Heart left ventricle (tissue), 16 donors: Measurements from ENCODE around the gene MORN5. TPM values are rescaled to one million over a fixed set of nuclear protein-coding genes. Genes with fewer than 3 reads are reported as not detected.

ENCODE experiments used
- ATAC-seq, 4 donors: fragments of 200-7000 bp; cut with Tn5 transposase; one replicate each; pipeline ENCODE4 v1.9.1; 2020 to 2022; ENCODE audit warnings: moderate library complexity in 4 of 4, mild to moderate bottlenecking in 3 of 4, moderate number of reproducible peaks in 1 of 4
- DNase-seq, 5 donors: peaks; one replicate each; pipeline ENCODE4 v3.0.0-alpha.2; 2020
- H3K27ac ChIP-seq, 12 donors: fragments of 200-600 bp; sonication (generic) in 4 of 12; one replicate each; pipeline versions ENCODE4 v1.5.0 to v1.8.0; 2016 to 2022; ENCODE audit warnings: mild to moderate bottlenecking in 2 of 12
- H3K27me3 ChIP-seq, 9 donors: fragments of 200-600 bp; sonication (generic) in 2 of 9; one replicate each; pipeline versions ENCODE4 v1.5.1 to v1.8.0; 2016 to 2022; ENCODE audit warnings: mild to moderate bottlenecking in 3 of 9
- H3K36me3 ChIP-seq, 9 donors: fragments of 200-600 bp; sonication (generic) in 2 of 9; one replicate each; pipeline versions ENCODE4 v1.5.0 to v1.8.0; 2018 to 2022; ENCODE audit warnings: mild to moderate bottlenecking in 2 of 9
- H3K4me1 ChIP-seq, 12 donors: fragments of 200-600 bp; sonication (generic) in 4 of 12; one replicate each; pipeline versions ENCODE4 v1.5.0 to v1.8.0; 2016 to 2022; ENCODE audit warnings: mild to moderate bottlenecking in 3 of 12
- H3K4me3 ChIP-seq, 12 donors: fragments of 200-600 bp; sonication (generic) in 4 of 12; one replicate each; pipeline versions ENCODE4 v1.5.0 to v1.8.0; 2017 to 2022; ENCODE audit warnings: mild to moderate bottlenecking in 9 of 12, moderate library complexity in 4 of 12
- H3K9me3 ChIP-seq, 12 donors: fragments of 200-600 bp; sonication (generic) in 4 of 12; one replicate each; pipeline versions ENCODE4 v1.5.0 to v1.8.0; 2016 to 2022; ENCODE audit warnings: mild to moderate bottlenecking in 1 of 12
- CTCF ChIP-seq, 12 donors: fragments of 200-600 bp; sonication (generic) in 4 of 12; IDR thresholded peaks; one replicate each; pipeline versions ENCODE4 v1.5.0 to v1.8.0; 2018 to 2022; ENCODE audit warnings: antibody characterized with exemption in 12 of 12, mild to moderate bottlenecking in 5 of 12
- POLR2A ChIP-seq, 2 donors: fragments of 450-650 bp; IDR thresholded peaks; one replicate each; pipeline ENCODE4 v1.6.1; 2017; ENCODE audit warnings: antibody characterized with exemption in 2 of 2, mild to moderate bottlenecking in 2 of 2, moderate library complexity in 2 of 2
- WGBS, 4 donors: extraction: QIAGEN DNeasy Blood & Tissue Kit in 2 of 4; methylation state at CpG; one replicate each; pipeline versions ENCODE4 v1.1.5 to v1.1.7; 2013 to 2018; 5-methylcytosine and 5-hydroxymethylcytosine counted together
- intact Hi-C, 10 donors: fragments of 100-400 bp; cut with DNase I; formaldehyde crosslinking; loops; one replicate each; pipeline versions ENCODE4 v1.11.1 to v1.14.2; 2022
- polyA plus RNA-seq, 2 donors: library from polyadenylated mRNA; stranded (reverse); fragments of 200-250 nt; gene quantifications; one replicate each; pipeline ENCODE4 v1.2.3, GENCODE V29; 2013
- total RNA-seq, 9 donors: library from RNA; depleted of rRNA in 2 of 9; stranded (reverse); fragments of >200 nt in 2 of 9; fragmentation: NEBNext Ultra II Directional in 3 of 9; extraction: Animal tissue kit (Norgen Biotek cat#: 25700) in 3 of 9; gene quantifications; one replicate each; pipeline versions ENCODE4 v1.1.0 to v1.2.4, GENCODE V29; 2016 to 2023
- donor health status: ischemic (EF 13 %, LVEDD 7.1; RV severe dilation, severe dysfunction).
- donor health status: healthy with polysubstance abuse.
- donor health status: DM: no; HTN: yes; CAD: no.
- donor health status: DM: no; HTN: no; CAD: no.
- donor health status: ischemic (EF 25% LVEDD 6.9; RV normal size, moderate dysfunction).
- donor health status: ischemic (EF 25% LVEDD 5.7; RV mildly dilated, moderate dysfunction).
- donor health status: healthy.
- donor health status: DM: yes; HTN: yes; CAD: no.
- donor health status: ischemic (EF 35%, LVEDD 5.7; RV mildly dilated, moderate dysfunction).
- donor health status: nonischemic (EF 11% LVEDD 7.7; RV severe dilation, severe dysfunction).
- donor health status: DM: yes; HTN: yes; CAD: no.
- donor health status: PGD.
- donor health status: ischemic (EF 29% LVEDD 5.4; RV normal size, mild dysfunction).
- donor health status: nonischemic (EF 23%, LVEDD 6.1; RV moderate dilation, normal function).

MORN5 gene
- total and polyA plus RNA-seq, 11 donors, result not detected

- ATAC-seq, result no peak
- Histone ChIP-seq H3K27ac (no peak overlapping the region), H3K4me3 (no peak overlapping the region), H3K9me3 (no peaks in the 10 kb centered on the region), H3K36me3 (no peaks in the 10 kb centered on the region), H3K27me3 (peaks cover 0 to 12% (median 0%) of the 10 kb centered on the region in 9 donors), H3K4me1 (no peaks in the 10 kb centered on the region)
- DNase-seq, result no peak
- TF ChIP-seq POLR2A (IDR thresholded peaks at IDR 0.05) (no peak), CTCF (IDR thresholded peaks at IDR 0.05) (no peak)
- intact Hi-C loops, result no loop called here
- 89 to 96% (median 91%) methylated on average over 8 of the region's 8 CpGs for WGBS, 4 donors
These were observed 27.2 kb downstream of the MORN5 start for GRCh38 chr9:122186777-122187470.

- no peak for ATAC-seq
- intact Hi-C loops, result no loop called here
These were observed 28.7 kb downstream of the MORN5 start for GRCh38 chr9:122188369-122188768.

GRCh38 chr9:122190597-122191381 lies 31.1 kb downstream of the MORN5 start:
- H3K9me3 ChIP-seq, result no peaks in the 10 kb centered on the region
- H3K4me1 ChIP-seq, result no peaks in the 10 kb centered on the region
- H3K4me3 ChIP-seq, result no peak overlapping the region
- H3K36me3 ChIP-seq, result no peaks in the 10 kb centered on the region
- ATAC-seq, result peak in 1 of 4 donors; percentile 11
- no peak for TF ChIP-seq POLR2A (IDR thresholded peaks at IDR 0.05)
- H3K27me3 ChIP-seq, result peaks cover 0 to 6% (median 0%) of the 10 kb centered on the region in 9 donors
- intact Hi-C loops, result no loop called here
- no peak for DNase-seq
- 81 to 93% (median 81%) methylated on average over 10 to 12 of the region's 12 CpGs for WGBS, 4 donors
- no peak overlapping the region for H3K27ac ChIP-seq

More at GRCh38 chr9:122188369-122188768, 28.7 kb downstream of the MORN5 start:
- TF ChIP-seq POLR2A (IDR thresholded peaks at IDR 0.05) (no peak), CTCF (IDR thresholded peaks at IDR 0.05) (no peak)
- Histone ChIP-seq H3K4me3 (no peak overlapping the region), H3K27me3 (no peaks in the 10 kb centered on the region), H3K9me3 (no peaks in the 10 kb centered on the region), H3K36me3 (no peaks in the 10 kb centered on the region), H3K27ac (no peak overlapping the region), H3K4me1 (no peaks in the 10 kb centered on the region)
- no peak for DNase-seq
- 81 to 87% (median 84%) methylated on average over 6 of the region's 6 CpGs for WGBS, 4 donors

GRCh38 chr9:122191584-122191983 lies 31.9 kb downstream of the MORN5 start:
- DNase-seq, result no peak
- H3K4me3 ChIP-seq, result no peak overlapping the region
- no peaks in the 10 kb centered on the region for H3K9me3 ChIP-seq
- no peaks in the 10 kb centered on the region for H3K4me1 ChIP-seq
- H3K27me3 ChIP-seq, result peaks cover 0 to 11% (median 0%) of the 10 kb centered on the region in 9 donors
- ATAC-seq, result no peak
- TF ChIP-seq POLR2A (IDR thresholded peaks at IDR 0.05) (no peak), CTCF (IDR thresholded peaks at IDR 0.05) (no peak)
- intact Hi-C loops, result no loop called here
- WGBS, 4 donors, result 73 to 77% (median 75%) methylated on average over 11 of the region's 11 CpGs
- no peaks in the 10 kb centered on the region for H3K36me3 ChIP-seq
- H3K27ac ChIP-seq, result no peak overlapping the region
